ENCODE data around the gene SIRPD.
"Not testable (repeated sequence)": the region's sequence is repeated elsewhere in the genome, so short reads cannot be mapped to it uniquely, and the experiment has no call there.

Gene SIRPD

GRCh38 chr20:1505871-1506270, 51.6 kb downstream of the SIRPD start:
- TF ChIP-seq, protein P1, sequence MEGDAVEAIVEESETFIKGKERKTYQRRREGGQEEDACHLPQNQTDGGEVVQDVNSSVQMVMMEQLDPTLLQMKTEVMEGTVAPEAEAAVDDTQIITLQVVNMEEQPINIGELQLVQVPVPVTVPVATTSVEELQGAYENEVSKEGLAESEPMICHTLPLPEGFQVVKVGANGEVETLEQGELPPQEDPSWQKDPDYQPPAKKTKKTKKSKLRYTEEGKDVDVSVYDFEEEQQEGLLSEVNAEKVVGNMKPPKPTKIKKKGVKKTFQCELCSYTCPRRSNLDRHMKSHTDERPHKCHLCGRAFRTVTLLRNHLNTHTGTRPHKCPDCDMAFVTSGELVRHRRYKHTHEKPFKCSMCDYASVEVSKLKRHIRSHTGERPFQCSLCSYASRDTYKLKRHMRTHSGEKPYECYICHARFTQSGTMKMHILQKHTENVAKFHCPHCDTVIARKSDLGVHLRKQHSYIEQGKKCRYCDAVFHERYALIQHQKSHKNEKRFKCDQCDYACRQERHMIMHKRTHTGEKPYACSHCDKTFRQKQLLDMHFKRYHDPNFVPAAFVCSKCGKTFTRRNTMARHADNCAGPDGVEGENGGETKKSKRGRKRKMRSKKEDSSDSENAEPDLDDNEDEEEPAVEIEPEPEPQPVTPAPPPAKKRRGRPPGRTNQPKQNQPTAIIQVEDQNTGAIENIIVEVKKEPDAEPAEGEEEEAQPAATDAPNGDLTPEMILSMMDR (IDR thresholded peaks at IDR 0.05; ENCODE audit: low read depth, low read length), result no peak

DNA sequence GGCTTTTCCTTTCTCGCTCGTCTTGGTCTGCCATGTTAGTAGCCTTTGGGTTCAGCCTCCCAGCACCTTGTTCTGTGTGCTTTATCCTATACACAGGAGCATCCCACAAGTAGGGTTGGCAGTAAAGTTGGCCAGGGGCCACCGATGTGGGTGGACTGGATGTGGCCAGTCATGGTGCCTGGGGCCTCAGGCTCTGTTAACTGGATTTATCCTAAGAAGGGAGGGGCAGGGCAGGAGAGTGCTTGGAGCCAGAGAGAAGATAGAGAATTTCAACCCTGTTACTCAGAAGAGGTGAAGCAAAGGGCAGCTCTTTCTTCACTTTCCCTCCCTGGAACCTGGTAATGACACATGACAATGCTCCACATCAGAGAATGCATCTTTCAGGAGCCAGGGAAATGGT, 52.1 kb downstream of the SIRPD start:
- DNase-seq (ENCODE audit: extremely low read depth, low read depth), result no peak
- TF ChIP-seq, protein P1 (IDR thresholded peaks at IDR 0.05; ENCODE audit: low read depth, low read length), result no peak

More at GRCh38 chr20:1505871-1506270, 51.6 kb downstream of the SIRPD start:
- DNase-seq (ENCODE audit: extremely low read depth, low read depth), result no peak

GRCh38 chr20:1503564-1504227, 53.8 kb downstream of the SIRPD start:
- DNase-seq (ENCODE audit: extremely low read depth, low read depth), result peak; percentile 68
- TF ChIP-seq, protein P1 (IDR thresholded peaks at IDR 0.05; ENCODE audit: low read depth, low read length), result peak; percentile 100

- TF ChIP-seq, protein P1 (IDR thresholded peaks at IDR 0.05; ENCODE audit: low read depth, low read length), result no peak
- no peak for DNase-seq (ENCODE audit: extremely low read depth, low read depth)
Observed at GRCh38 chr20:1500496-1500895, 57.0 kb downstream of the SIRPD start.

DNA sequence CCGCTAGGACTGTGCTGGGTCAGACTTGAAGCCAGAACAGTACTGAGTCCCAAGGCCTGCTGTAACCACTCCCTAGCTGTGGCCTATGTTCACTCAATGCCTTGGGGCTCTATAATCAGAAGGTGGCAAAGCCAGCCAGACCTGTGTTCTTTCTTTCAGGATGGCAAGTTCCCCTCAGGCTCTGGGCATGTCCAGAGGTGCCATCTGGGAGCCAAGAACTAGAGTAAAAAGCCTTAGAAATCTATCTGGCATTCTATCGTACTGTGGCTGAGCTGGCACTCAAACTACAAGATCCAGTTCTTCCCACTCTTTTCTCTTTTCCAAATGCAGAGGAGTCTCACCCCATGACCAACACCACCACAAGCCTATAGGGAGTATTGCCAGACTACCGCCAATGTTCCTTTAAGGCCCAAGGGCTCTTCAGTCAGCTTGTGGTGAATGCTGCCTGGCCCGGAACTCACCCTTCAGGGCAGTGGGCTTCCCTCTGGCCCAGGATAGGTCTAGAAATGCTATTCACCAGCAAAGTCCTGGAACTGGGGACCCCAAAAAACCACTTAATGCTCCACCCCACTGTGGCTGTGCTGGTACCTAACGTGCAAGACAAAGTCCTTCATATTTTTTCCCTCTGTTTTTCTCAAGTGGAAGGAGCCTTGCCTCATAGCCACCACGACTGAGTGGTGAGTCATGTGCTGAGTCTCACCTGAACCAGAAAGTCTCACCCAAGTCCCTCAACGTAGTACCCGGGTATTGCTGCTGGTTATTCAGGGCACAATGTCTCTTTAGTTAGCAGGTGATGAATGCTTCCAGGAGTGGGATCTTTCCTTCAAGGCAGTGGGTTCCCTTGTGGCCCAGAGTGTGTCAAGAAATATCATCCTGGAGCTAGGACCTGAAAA, 57.7 kb downstream of the SIRPD start:
- no peak for DNase-seq (ENCODE audit: extremely low read depth, low read depth)
- TF ChIP-seq, protein P1 (IDR thresholded peaks at IDR 0.05; ENCODE audit: low read depth, low read length), result no peak

DNA sequence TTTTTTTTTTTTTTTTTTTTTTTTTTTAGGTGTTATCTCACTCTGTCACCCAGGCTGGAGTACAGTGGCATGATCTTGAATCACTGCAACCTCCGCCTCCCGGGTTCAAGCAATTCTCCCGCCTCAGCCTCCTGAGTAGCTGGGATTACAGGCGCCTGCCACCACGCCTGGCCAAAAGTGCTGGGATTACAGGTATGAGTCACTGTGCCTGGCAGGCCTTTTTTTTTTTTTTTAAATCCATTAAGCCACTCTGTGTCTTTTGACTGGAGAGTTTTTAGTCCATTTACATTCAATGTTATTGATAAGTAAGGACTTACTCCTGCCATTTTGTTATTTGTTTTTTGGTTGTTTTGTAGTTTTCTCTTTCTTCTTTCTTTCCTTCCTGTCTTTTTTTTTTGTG, 60.1 kb downstream of the SIRPD start:
- not testable (repeated sequence) for DNase-seq (ENCODE audit: extremely low read depth, low read depth)

DNA sequence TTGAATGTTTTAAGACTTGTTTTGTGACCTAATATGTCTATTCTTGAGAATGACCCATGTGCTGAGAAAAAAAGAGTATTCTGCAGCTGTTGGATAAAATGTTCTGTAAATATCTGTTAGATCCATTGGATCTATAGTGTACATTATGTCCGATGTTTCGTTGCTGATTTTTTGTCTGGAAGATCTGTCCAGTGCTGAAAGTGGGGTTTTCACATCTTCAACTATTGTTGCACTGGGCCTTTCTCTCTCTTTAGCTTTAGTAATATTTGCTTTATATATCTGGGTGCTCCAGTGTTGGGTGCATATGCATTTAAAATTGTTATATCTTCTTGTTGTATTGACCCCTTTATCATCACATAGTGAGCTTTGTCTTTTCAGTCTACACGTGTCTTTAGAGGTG, 60.6 kb downstream of the SIRPD start:
- TF ChIP-seq, protein P1 (IDR thresholded peaks at IDR 0.05; ENCODE audit: low read depth, low read length), result no peak
- DNase-seq (ENCODE audit: extremely low read depth, low read depth), result no peak
